AG04450 (cell line): ENCODE measurements around the gene RAC2. TPM values are rescaled to one million over a fixed set of nuclear protein-coding genes. Genes with fewer than 3 reads are reported as not detected.

Experiments
- CTCF ChIA-PET: fragments of 300-600, 350-600 bp; formaldehyde crosslinking; extraction: SDS; loops from one replicate; lab custom pipeline; 2022; ENCODE audit warnings: antibody characterized with exemption, inconsistent platforms; lab: Charles Lee
- POLR2A ChIA-PET: fragments of 350-600 bp; formaldehyde crosslinking; extraction: SDS; loops from one replicate; lab custom pipeline; 2021; ENCODE audit warnings: antibody characterized with exemption, inconsistent platforms; lab: Yijun Ruan, JAX
- DNase-seq: peaks from one replicate; pipeline ENCODE4 v3.0.0-alpha.2; 2011; ENCODE audit warnings: low read depth, low spot score
- H3K27ac ChIP-seq: one replicate; pipeline ENCODE4 v1.5.1; 2012; ENCODE audit warnings: low read depth, low read length, control low read depth
- H3K27me3 ChIP-seq: one replicate; pipeline ENCODE4 v1.6.0; 2012; ENCODE audit warnings: low read length; ENCODE audit not compliant: control insufficient read depth, insufficient read depth
- H3K4me3 ChIP-seq: 2 replicates; pipeline ENCODE4 v1.5.1; 2011; ENCODE audit warnings: mild to moderate bottlenecking, low read depth, low read length, control low read depth
- H3K9me3 ChIP-seq: 2 replicates; pipeline ENCODE4 v1.5.1; 2012; ENCODE audit warnings: low read length; ENCODE audit not compliant: control insufficient read depth, insufficient read depth
- CTCF ChIP-seq: IDR thresholded peaks from 2 replicates; pipeline ENCODE4 v1.5.1; 2011; ENCODE audit warnings: low read depth, low read length, control low read depth, inconsistent platforms
- polyA plus RNA-seq: library from polyadenylated mRNA; depleted of rRNA; stranded (reverse); fragments of >200 nt; gene quantifications from 2 replicates; pipeline ENCODE4 v1.2.3, GENCODE V29; 2011

Gene RAC2
- polyA plus RNA-seq, 1 experiment: 25.0 TPM

- DNase-seq: no peak
- Histone ChIP-seq H3K27me3 (peaks cover 5% of the 10 kb centered on the region), H3K9me3 (peaks cover 13% of the 10 kb centered on the region), H3K4me3 (peak overlapping the region; percentile 17; the same call in 1 of the 2 replicates), H3K27ac (no peak overlapping the region)
- ChIA-PET CTCF (interaction anchor here (0.5 to 4.6 kb wide), 32 partner anchors 7 to 904 kb away, joined by 3 to 82 read pairs (median 4); partner anchors contain the start of gene RAC2), POLR2A (interaction anchor here (0.6 kb wide), 1 partner anchor 12 kb away, joined by 4 read pairs; no protein-coding TSS in a partner anchor)
- peak; percentile 78 for TF ChIP-seq CTCF
Measured at GRCh38 chr22:37259540-37260029, 15.5 kb upstream of the RAC2 start.

- H3K9me3 ChIP-seq: peaks cover 6% of the 10 kb centered on the region
- H3K27ac ChIP-seq: no peak overlapping the region
- ChIA-PET POLR2A (interaction anchor here (0.6 kb wide), 1 partner anchor 12 kb away, joined by 4 read pairs; no protein-coding TSS in a partner anchor), CTCF (interaction anchor here (0.5 to 4.6 kb wide), 30 partner anchors 10 to 903 kb away, joined by 3 to 82 read pairs (median 4); partner anchors contain the start of gene RAC2)
- no peak for DNase-seq
- H3K27me3 ChIP-seq: peaks cover 3% of the 10 kb centered on the region
- TF ChIP-seq CTCF: no peak
- H3K4me3 ChIP-seq: no peak overlapping the region
Measured at GRCh38 chr22:37258753-37259401, 14.8 kb upstream of the RAC2 start.

GRCh38 chr22:37258005-37258752 lies 14.1 kb upstream of the RAC2 start:
- Histone ChIP-seq H3K27ac (no peak overlapping the region), H3K9me3 (no peaks in the 10 kb centered on the region; the same call in 1 of the 2 replicates), H3K4me3 (no peak overlapping the region), H3K27me3 (no peaks in the 10 kb centered on the region)
- DNase-seq: no peak
- CTCF ChIA-PET: interaction anchor here (0.6 to 4.6 kb wide), 6 partner anchors 12 to 239 kb away, joined by 3 to 82 read pairs (median 10); partner anchors contain the start of gene RAC2
- TF ChIP-seq CTCF: no peak
- POLR2A ChIA-PET: no interaction called here

GRCh38 chr22:37256075-37256726 lies 12.1 kb upstream of the RAC2 start:
- no peak for TF ChIP-seq CTCF
- ChIA-PET CTCF (interaction anchor here (0.8 kb wide), 1 partner anchor 172 kb away, joined by 3 read pairs; no protein-coding TSS in a partner anchor), POLR2A (no interaction called here)
- Histone ChIP-seq H3K27ac (no peak overlapping the region), H3K27me3 (no peaks in the 10 kb centered on the region), H3K4me3 (no peak overlapping the region), H3K9me3 (no peaks in the 10 kb centered on the region; the same call in 1 of the 2 replicates)
- no peak for DNase-seq
